ENCODE measurements around the gene TMEM138.
"Not testable (repeated sequence)": the region's sequence is repeated elsewhere in the genome, so short reads cannot be mapped to it uniquely, and the experiment has no call there.

TMEM138 gene

DNA sequence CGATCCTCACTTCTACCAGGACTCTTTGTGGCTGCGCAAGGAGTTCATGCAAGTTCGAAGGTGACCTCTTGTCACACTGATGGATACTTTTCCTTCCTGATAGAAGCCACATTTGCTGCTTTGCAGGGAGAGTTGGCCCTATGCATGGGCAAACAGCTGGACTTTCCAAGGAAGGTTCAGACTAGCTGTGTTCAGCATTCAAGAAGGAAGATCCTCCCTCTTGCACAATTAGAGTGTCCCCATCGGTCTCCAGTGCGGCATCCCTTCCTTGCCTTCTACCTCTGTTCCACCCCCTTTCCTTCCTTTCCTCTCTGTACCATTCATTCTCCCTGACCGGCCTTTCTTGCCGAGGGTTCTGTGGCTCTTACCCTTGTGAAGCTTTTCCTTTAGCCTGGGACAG, 6.5 kb downstream of the TMEM138 start:
- DNase-seq, result no peak

DNA sequence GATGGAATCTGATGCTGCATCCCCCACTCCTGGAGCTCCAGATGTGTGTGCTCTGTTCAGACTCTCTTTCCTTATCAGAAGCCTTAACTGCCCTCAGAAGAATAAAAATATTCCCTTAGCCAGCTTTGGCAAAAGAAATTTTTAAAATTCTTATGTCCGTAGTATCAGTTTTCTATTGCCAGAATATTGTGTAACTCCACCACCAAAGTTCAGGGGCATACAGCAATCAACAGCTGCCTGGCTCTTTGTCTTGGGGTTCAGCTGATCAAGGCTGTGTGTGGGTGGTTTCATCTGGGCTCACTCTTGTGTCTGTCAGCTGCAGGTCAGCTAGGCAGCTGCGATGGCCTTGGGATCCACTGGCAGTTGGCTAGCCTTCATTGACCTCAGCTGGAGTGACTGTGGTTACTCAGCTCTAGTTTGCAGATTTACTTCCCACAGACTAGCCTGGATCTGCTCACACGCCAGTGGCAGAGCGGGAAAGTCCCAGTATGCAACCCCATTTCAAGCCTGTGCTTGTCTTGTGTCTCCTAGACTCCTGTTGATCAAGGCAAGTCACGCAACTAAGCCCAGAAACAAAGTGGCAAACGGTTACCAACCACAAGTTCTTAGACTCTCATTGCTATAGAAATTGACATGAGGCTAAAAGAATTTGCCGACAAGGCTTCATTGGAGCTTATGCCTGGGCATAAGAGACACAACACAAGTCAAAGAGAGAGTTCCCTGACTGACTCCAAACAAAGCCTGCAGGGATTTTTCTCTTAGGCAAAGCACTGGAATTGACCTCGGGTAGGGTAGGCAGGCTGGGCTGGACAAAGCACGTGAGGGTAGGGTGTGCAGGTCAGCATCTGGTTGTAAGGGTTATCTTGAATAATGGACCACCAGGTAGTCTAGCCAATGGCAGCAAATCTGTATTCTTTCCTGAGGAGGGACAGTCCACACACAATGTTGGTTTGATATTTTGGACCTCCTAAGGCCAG, 7.5 kb downstream of the TMEM138 start:
- DNase-seq, result no peak

GRCh38 chr11:61370349-61371005, 8.3 kb downstream of the TMEM138 start:
- no peak for DNase-seq

DNA sequence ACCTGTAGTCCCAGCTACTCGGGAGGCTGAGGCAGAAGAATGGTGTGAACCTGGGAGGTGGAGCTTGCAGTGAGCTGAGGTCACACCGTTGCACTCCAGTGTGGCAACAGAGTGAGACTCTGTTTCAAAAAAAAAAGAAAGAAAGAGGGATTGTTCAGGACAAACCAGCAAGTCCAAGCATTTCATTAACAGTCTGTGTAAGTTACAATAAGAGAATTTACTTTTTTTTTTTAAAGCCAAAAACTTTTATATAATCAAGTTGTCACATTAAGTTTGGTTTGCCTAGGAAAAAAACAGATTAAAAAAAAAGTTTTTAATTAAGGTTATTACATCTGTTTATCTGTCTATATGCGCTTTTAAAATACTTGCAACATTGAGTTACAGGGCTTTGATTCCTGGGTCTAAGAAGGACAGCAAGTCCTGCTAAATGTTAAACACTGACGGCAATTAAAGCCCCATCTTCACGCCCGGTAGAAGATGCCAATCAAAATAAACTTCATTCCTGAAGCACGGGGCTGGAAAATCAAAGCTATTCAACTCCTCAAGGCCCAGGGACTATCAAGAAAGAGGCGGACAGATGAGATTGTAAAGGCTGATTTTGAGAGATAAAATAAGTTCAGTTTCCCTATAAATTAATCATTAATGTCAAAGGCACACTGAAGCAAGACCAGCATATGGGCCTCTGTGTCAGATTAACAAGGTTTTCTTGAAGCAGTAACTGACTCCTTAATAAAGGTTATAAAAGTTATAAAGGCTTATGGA, 10.7 kb downstream of the TMEM138 start:
- DNase-seq, result no peak

DNA sequence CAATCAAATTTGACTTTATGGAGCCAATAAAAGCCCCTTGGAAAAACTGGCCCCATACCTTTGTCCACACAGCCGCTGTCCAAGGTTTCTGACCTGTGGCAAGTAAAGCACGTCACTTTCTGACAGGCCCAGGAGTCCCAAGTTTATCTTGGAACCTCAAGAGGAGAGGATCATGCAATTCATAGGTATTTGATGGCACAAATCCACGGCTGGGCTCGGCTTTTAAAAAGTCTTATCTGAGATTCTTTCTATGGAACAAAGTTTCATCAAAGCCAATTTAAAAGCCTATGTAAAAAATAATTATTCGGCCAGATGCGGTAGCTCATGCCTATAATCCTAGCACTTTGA, 13.6 kb downstream of the TMEM138 start:
- DNase-seq, result no peak

- no peak for DNase-seq
These were observed 15.4 kb downstream of the TMEM138 start for GRCh38 chr11:61377461-61378160.

DNA sequence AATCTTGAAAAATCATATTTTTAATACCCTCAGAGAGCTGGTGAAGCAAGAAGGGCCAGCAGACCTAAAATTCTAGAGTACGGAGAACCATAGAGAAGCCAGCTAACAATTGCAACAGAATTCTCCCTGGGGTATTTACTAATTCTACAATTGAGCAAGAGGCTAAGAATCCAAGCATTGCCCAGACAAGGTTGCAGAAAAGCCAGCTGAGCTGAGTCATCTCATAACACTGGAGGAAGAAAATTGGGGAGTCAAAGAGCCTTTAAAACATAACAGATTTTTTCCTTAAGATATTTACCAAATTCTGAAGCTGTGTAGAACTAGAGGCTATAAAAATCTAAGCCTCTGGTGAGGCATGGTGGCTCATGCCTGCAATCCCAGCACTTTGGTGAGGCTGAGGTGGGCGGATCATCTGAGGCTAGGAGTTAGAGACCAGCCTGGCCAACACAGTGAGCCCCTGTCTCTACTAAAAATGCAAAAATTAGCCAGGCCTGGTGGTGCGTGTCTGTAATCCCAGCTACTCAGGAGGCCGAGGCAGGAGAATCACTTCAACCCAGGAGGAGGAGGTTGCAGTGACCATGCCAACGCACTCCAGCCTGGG, 16.6 kb downstream of the TMEM138 start:
- DNase-seq, result no peak

DNA sequence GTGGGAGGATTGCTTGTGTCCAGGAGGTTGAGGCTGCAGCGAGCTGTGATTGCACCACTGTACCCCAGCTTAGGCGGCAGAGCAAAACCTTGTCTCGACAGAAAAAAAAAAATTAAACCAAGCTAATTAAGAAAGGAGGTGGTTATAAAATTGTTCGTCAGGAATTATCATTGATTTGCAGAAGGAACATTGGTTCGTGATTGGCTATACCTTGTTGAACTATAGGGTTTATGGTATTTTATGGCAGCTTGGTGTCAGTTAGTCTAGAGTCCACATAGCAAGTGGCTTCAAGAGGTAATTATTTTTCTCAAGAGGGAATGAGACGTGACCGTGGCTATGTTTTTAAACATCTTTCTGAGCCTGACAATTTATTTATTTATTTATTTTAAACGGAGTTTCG, 18.7 kb downstream of the TMEM138 start:
- no peak for DNase-seq

DNA sequence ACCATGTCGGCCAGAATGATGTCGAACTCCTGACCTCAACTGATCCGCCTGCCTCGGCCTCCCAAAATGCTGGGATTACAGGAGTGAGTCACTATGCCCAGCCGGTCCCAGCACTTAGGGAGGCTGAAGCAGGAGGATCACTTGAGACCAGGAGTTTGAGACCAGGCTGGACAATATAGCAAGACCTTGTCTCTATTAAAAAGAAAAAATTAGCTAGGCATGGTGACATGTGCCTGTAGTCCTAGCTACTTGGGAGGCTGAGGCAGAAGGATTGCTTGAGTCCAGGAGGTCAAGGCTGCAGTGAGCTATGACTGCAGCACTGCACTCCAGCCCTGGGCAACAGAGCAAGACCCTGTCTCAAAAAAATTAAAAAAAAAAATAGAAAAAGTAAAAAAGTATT, 21.7 kb downstream of the TMEM138 start:
- not testable (repeated sequence) for DNase-seq

DNA sequence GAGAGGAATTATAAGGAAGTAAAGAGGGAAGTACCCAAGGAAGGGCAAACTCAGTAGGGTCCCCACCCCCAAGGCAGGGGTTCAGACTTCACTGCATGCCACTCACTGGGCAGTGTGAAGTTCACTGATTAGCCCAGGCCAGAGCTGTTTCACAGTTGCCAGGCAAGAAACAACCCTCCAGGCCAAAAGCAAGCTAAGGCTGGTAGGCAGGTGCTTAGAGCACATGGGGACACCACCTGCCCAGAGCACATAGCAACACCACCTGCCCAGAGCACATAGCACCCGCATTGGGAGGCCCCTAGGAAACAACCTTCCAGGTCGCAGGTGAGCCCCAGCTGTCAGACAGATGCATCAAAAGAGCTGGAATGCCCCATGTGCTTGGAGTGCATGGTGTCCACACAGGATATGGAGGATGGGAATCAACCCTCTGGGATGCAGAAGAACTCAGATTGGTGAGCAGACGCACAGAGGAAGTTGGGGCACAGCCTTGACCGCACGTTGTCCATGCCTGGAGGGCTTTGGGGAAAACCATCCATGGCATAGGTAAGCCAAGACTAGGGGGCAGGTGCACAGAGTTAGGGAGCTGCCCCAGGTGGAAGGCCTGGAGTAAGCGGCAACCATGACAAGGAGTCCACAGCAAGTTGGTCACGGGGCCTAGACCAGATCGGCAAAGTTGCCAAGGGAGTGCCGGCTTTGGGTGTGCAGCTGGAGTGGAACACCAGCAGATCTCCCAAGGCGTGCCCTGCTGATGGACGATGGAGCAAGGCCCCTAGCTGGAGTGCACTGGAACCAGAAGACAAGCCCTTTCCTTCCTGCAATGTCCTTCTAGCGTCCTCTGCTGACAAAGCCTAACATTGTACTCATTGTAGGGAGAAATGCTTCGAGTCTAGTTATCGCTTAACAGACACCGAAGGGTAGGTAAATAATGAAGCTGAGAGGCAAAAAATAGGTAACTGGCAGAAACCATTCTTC, 22.4 kb downstream of the TMEM138 start:
- no peak for DNase-seq

DNA sequence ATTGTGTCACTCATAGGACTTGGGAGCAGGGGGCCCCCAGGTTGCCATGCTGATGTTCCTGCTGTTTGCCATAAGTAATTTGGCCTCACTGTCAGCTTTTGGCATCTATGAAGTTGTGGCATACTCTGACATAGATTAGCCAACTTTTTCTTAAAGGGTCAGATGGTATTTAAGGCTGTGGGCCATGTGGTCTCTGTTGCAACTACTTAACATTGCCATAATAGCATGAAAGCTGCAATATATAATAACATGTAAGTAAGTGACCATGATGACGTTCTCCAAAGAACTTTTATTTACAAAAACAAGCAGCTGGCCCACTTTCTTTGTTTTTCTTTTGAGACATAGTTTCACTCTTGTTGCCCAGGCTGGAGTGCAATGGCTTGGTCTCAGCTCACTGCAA, 28.0 kb downstream of the TMEM138 start:
- DNase-seq, result no peak

DNA sequence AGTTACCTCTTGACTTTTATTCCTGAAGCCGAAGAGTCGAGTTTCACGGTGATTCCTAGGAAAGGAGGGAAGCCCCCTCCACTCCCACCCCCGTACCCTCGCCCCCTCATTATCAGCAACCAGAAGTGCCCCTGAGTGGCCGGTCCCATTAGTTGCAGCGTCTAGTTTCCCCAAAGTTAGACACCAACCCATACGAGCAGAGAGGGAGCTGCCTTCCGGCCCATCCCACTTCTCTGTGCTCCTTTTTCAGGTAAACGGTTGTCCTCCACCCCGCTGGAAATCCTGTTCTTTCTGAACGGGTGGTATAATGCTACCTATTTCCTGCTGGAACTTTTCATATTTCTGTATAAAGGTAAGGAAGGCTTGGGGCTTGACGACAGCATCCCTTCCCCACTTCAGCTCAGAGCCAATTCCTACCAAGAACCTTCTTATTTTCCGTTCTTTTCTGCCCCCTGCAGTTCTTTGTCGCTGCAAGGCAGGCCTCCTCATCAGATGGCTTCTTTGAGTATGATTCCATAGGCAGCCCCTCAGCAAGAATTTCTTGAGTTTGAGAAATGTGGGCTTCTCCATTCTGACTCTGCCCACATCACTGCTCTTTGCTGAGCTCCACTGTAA, 30.9 kb downstream of the TMEM138 start:
- no peak for DNase-seq

- no peak for DNase-seq
These were observed 39.0 kb downstream of the TMEM138 start for GRCh38 chr11:61401173-61401572.

GRCh38 chr11:61401573-61401972, 39.4 kb downstream of the TMEM138 start:
- no peak for DNase-seq

- DNase-seq, result no peak
These were observed 41.5 kb downstream of the TMEM138 start for GRCh38 chr11:61403658-61404057.

GRCh38 chr11:61404103-61404502, 41.9 kb downstream of the TMEM138 start:
- no peak for DNase-seq

DNA sequence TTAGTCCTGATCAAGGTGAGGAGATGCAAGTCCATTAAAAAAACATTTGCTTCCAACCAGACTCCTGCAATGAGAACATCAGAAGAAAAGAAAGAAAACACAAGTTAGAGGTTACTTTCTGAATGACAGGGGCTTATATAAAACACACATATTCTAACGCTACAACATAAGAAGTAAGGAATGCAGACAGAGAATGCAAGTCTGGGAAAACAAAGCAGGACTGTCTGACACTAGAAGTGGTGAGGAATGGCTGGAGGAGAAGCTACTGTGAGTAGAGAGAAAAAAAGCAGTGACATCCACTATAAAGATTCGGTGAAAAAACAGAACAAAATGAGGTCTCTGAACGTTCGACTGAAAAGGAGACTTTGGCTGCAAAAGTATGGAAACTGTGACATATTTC, 42.5 kb downstream of the TMEM138 start:
- DNase-seq, result no peak

DNA sequence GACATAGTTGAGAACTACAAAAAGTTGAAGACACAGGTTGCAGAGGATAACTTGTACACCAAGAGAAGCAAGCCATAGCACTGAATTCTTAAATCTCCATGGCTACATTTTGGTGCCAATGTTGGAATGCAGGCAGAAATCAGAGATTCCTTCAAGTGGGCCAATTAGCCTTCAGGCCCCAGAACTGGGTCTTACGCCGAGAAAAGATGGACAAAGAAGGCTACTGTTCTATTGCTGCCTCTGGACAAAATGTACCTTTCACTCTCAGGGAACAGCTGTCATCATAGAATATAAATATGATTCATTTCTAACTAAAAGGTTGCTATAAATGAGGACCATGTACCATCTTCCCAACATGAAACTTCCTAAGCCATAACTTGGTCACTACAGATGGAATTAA, 43.9 kb downstream of the TMEM138 start:
- DNase-seq, result no peak

- no peak for DNase-seq
These were observed 45.0 kb downstream of the TMEM138 start for GRCh38 chr11:61406991-61407728.

DNA sequence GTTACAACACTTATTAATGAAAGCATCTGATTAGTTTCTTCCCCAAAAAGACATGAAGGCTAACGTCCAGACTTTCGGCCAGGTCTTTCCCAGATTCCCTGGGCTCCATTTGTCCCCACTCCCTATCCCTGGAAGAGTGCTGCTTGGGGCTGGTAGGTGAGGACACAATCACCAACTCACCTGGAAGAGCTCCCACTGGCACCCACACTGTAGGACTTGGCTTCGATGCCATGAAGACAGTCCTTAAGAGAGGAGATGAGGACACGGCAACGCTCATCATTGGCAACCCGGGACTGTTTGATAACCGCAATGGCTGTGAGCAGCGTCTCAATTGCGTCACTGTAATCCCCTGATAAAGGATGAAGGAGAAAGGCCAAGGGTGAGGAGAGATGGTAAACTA, 49.4 kb downstream of the TMEM138 start:
- DNase-seq, result no peak
